Motor neuron (in vitro differentiated cells): ENCODE data around the gene NHS. TPM values are rescaled to one million over a fixed set of nuclear protein-coding genes. Genes with fewer than 3 reads are reported as not detected.

Experiments
- ATAC-seq, 8 experiments: fragments of 200-7000 bp; cut with Tn5 transposase; replicated peaks in 6 of 8; 2 replicates each; pipeline ENCODE4 v1.8.0; 2021; ENCODE audit warnings: mild to moderate bottlenecking in 8 of 8, moderate library complexity in 8 of 8
- H3K27ac ChIP-seq, 2 donors: fragments of 250-450 bp; sonication (Bioruptor Pico); 2 replicates each; pipeline ENCODE4 v1.9.0; 2021; ENCODE audit warnings: antibody characterized with exemption in 2 of 2, mild to moderate bottlenecking in 2 of 2, moderate library complexity in 1 of 2
- H3K4me1 ChIP-seq, 2 donors: fragments of 250-450 bp; sonication (Bioruptor Pico); replicated peaks in 1 of 2; 2 replicates each; pipeline ENCODE4 v1.6.1; 2021; ENCODE audit warnings: antibody characterized with exemption in 2 of 2, mild to moderate bottlenecking in 2 of 2, moderate library complexity in 1 of 2
- H3K4me3 ChIP-seq, 5 donors: fragments of 250-450 bp; sonication (Bioruptor Pico); 2 replicates each; pipeline ENCODE4 v1.9.0; 2021; ENCODE audit warnings: antibody characterized with exemption in 5 of 5, mild to moderate bottlenecking in 5 of 5, moderate library complexity in 4 of 5
- WGBS, 10 experiments: fragments of 450-650 bp; shearing (Covaris generic); methylation state at CpG; one replicate each; pipeline ENCODE4 v1.0.0; 2022; 5-methylcytosine and 5-hydroxymethylcytosine counted together
- in situ Hi-C, 9 experiments: fragments of 400-800 bp; cut with MboI; loops; one replicate each; pipeline ENCODE4 v1.15.0; 2021; ENCODE audit warnings: low sequenced_read_pairs in 9 of 9, low pct_unique_long_range_greater_than_20kb in 2 of 9; ENCODE audit not compliant: unreplicated experiment in 9 of 9
- total RNA-seq, 8 experiments: library from RNA; unstranded; fragments of 300-600 nt; gene quantifications; 2 replicates each; pipeline versions ENCODE4 v1.2.3 to v1.2.4, GENCODE V29; 2022

Gene NHS
- total RNA-seq, 8 experiments from 2014 or later, result 0.21 to 19.5 (median 7.0) TPM

GRCh38 chrX:17778997-17779396 lies 404.0 kb downstream of the NHS start:
- no peaks in the 10 kb centered on the region for H3K4me1 ChIP-seq
- H3K27ac ChIP-seq, result no peak overlapping the region
- in situ Hi-C loops, result loop anchor here in 1 of 9 experiments (25.0 kb wide), 1 partner anchor 433 kb away; the partner anchor contains the start of gene BEND2
- H3K4me3 ChIP-seq, result no peak overlapping the region
- no peak for ATAC-seq
- WGBS, 10 experiments, result 60 to 88% methylated on average over 1 to 2 of the region's 2 CpGs; no CpG with 5 or more reads in 8 of the 10 experiments

- in situ Hi-C loops, result loop anchor here in 1 of 9 experiments (25.0 kb wide), 1 partner anchor 433 kb away; the partner anchor contains the start of gene BEND2
- no peaks in the 10 kb centered on the region for H3K4me1 ChIP-seq
- no peak overlapping the region for H3K27ac ChIP-seq
- no peak for ATAC-seq
- no peak overlapping the region for H3K4me3 ChIP-seq
- 0 to 100% (median 62%) methylated on average over 1 to 3 of the region's 4 CpGs; no CpG with 5 or more reads in 6 of the 10 experiments for WGBS, 10 experiments
Measured at GRCh38 chrX:17779434-17779833, 404.4 kb downstream of the NHS start.
